Activated T-cell treated with anti-CD3 and anti-CD28 coated beads, Interleukin-2, amount 50 U/mL, for 48 hours (primary cell): Measurements from ENCODE around the gene MYO7B.

ENCODE experiments used
- DNase-seq, 2 experiments: peaks; one replicate each; pipeline ENCODE4 v3.0.0-alpha.2; 2020

The MYO7B gene

GRCh38 chr2:127627740-127628571, 92.5 kb downstream of the MYO7B start:
- no peak for DNase-seq

GRCh38 chr2:127628767-127629614, 93.5 kb downstream of the MYO7B start:
- DNase-seq: no peak

DNA sequence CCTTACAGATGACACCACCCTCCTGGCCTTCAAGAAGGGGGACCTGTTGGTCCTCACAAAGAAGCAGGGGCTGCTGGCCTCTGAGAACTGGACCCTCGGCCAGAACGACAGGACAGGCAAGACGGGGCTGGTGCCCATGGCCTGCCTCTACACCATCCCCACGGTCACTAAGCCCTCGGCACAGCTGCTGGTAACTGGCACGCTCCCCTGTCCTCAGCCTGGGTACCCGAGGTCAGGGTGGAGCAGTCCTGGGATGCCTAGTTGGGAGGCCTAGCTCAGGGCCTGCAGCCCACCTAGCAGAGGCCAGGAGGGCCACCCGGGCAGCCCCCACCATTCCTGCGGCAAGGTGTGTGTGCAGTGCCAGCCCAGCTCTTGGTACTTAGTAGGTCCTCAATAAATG, 94.2 kb downstream of the MYO7B start:
- DNase-seq: no peak

DNA sequence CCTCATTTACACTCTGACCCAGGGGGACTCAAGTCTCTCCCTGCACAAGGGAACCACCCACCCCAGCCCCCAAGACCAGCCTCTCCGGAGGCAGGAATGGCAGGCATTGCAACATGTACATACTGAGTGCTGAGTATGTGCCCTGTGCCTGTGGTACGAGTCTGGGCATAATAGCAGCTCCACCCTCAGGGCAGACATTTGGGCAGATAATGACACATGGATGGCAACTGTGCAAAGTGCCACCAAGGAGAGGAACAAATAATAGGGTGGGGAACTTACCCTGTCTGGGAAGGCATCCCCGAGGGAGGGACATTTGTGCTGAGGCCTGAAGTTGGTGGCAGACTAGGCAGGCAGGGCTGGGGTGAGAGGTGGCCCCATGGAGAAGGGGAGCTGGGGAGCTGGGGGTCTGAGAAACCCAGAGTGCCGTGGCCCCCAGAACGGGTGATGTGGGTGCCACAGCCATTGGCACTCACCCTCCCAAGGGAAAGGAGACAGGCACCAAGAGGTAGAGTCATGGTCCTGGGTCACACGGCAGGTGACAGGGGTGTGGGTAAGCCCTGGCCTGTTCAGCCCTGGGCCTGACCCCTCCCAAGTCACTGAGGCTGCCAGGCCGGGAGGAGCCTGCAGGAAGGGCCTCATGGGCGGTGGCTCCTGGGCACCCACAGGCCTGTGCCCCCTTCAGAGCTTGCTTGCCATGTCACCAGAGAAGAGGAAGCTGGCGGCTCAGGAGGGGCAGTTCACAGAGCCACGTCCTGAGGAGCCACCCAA, 94.8 kb downstream of the MYO7B start:
- DNase-seq: no peak

DNA sequence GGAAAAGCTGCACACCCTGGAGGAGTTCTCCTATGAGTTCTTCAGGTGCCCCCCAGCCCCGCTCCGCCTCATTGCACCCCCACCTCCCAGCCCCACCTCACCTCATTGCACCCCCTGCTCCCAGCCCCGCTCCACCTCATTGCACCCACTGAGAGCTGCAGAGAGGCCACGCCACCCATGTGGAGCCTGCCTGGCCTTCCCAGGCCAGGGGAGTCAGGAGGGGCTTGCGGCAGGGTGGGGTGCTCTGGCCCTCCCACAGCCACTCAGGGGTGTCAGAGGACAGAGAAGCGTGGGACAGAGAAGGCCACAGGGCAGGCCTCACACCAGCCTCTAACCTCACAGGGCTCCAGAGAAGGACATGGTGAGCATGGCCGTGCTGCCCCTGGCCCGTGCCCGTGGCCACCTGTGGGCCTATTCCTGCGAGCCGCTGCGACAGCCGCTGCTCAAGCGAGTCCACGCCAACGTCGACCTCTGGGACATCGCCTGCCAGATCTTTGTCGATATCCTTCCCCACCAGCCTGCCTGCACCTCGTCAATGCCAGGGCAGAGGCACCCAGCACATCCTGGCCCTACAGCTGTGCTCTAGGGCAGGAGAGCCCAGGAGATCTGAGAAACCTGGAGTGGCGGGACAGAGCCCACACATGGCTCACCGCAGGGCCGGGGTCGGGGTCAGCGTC, 95.5 kb downstream of the MYO7B start:
- no peak for DNase-seq

DNA sequence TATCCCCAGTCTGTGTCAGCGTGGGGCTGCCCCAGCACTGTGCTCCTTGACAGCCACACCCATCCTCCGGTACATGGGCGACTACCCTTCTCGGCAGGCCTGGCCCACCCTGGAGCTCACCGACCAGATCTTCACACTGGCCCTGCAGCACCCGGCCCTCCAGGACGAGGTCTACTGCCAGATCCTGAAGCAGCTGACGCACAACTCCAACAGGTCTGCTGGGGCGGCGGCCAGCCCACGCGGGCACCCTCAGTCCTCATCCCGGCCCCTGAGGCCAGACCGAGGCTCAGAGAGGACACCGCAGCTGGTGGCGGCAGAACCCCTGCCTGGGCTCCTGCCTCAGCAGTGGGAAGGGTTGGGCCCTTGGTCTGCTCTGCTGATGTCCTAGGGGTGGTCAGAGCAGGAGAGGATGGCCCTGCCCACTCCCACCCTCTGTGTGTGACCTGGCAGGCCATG, 96.1 kb downstream of the MYO7B start:
- no peak for DNase-seq

GRCh38 chr2:127631997-127632581, 96.6 kb downstream of the MYO7B start:
- no peak for DNase-seq

DNA sequence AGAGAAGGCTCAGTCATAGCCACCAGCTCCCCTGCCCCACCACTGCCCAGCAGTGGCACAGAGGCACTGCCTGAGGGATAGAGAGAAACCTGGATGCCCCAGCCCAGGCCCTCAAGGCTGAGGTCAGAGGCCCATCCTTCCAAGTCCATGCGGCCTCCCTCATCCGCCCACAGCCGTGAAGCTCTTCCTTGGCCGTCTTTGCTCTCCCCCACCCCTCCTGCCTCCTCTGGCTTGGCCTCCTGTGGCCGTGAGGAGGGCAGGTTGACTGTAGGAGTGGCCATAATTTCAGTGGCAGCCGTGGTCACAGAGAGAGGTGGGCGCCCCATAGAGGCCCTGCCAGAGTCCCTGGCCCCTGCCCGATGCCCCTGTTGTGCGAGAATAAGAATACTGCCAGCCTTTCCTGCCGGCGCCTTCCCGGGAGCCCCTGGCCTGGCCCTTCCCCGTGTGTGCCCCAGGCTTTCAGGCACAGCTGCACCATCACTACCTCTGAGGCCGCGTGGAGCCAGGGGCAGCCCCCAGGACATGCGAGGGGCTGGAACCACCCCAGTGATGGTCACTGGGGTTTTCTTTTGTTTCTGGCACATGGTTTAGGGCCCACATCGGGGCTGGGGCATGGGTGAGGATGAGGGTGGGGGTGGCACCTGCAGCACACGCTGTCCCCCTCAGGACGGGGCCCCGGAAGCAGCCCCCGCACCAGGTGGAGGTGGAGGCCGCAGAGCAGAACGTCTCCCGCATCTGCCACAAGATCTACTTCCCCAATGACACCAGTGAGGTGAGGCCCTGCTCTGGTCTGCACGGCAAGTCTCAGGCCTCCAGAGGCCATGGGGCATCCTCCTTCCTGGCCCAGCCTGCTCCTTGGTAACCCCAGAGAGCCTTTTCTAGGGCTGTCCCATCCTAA, 97.4 kb downstream of the MYO7B start:
- DNase-seq: peak in 1 of 2 experiments; percentile 40

DNA sequence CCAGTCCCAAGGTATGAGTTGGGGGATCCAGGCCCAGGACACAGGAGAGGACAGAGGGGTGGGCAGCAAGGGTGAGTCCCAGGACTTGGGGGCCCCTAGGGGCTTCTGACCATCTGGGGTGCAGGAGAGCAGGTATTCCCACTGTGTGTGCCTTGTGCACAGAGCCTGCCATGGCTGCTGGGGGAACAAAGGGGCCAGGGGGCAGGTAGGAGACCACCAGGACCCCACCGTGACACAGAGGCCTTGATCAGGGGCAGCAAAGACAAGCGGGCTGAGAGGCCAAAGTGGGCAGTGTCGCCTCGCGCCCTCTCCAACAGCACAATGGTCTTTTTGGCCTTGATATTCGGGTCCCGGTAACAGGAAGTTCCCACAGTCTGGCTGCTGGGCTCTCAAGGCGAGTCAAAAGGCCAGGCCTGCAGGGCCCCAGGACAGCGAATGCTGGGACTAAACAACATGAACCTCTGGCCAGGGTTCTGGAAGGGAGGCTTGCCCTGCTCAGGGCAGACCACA, 98.1 kb downstream of the MYO7B start:
- no peak for DNase-seq

GRCh38 chr2:127634066-127634617, 98.7 kb downstream of the MYO7B start:
- DNase-seq: no peak

DNA sequence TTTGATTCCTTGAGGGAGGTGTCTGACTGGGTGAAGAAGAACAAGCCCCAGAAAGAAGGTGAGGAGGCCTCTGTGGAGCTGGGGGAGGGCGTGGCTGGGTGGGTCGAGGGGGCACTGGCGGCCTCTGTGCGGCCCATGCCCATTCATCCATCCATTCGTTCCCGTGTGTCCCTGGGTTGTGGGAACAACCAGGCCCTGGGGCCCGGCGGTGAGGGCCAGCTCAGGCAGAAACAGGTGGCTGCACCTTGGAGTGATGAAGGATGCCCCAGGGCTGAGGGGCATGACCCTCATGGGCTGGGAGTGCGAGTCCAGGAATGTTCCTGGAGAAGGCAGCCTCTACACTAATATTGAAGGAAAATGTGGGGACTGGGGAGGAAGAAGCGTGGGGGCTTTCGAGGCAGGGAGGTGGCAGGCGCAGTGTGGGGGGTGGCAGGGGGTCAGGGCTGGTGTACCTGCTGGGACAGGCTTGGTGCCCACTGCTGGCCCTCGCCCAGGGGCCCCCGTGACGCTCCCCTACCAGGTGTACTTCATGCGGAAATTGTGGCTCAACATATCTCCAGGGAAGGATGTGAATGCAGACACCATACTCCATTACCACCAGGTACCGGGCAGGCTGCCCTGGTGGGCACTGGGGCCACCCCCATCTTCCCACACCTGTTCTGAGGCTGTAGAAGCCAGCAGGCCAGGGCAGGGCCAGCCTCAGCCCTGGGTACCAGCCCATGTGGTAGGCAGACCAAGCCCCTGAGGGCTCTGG, 99.3 kb downstream of the MYO7B start:
- no peak for DNase-seq

DNA sequence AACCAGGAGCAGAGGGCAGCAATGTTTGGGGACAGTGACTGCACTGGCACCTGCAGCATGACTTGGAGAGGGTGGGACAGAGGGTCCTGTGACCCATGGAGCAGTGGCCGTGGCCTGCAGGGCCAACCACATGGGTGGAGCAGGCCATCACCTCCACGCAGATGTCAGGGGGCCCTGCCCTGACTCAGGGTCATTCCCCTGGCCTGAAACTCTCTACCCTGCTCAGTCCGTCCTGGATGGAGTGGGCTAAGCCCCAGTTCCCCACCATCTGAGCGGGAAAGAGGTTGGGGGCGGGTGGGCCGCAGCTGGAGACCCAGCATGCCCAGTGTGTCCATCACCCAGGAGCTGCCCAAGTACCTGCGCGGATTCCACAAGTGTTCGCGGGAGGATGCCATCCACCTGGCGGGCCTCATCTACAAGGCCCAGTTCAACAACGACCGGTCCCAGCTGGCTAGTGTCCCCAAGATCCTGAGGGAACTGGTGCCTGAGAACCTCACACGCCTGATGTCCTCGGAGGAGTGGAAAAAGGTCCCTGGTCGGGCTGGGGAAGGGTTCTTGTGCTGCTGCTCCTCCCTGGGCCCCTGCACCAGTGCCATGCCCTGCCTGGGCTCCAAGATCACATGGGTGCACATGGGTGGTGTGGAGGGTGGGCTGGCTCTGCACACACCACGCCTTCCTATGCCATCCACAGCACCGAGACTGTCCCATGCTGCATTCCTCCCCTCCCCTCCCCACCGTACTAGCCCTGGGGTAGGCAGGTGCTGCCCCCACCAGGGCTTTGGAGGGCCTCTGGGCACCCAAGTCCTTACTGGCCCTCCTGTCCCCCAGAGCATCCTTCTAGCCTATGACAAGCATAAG, 100.1 kb downstream of the MYO7B start:
- no peak for DNase-seq

DNA sequence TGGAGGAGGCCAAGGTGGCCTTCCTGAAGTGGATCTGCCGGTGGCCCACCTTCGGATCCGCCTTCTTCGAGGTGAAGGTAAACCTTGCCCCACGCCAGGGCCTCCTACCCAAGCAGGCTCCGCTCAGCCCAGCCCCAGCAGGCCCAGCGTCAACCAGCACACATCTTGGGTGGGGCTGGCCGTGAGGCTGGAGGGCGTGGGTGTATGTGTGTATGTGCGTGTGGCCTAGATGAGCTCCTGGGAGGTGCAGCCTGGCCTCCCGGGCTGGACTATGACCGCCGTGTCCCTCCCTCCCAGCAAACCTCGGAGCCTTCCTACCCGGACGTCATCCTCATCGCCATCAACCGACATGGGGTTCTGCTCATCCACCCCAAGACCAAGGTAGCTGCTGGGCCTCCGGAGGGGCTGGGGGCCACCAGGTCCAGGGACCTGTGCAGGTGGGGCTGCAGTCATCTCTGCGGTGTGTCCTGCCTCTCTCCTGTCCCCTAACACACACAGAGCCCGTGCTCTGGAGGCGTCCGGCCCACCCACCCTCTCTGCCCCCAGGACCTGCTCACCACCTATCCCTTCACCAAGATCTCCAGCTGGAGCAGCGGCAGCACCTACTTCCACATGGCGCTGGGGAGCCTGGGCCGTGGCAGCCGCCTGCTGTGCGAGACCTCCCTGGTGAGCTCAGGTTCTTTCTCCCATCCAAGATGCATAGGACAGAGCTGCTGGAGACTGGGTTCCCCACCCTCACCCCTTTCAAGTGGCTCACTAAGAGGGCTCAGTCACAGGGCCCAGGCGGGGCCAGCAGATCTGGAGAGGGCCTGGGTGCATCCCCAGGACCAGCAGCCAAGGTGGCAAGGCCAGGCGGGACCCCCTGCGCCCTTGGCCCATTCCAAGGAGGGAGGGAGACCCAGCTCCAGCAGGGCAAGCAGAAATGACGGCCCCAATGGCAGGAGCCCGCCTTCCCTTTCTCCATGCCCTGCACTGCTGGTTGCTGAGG, 101.1 kb downstream of the MYO7B start:
- no peak for DNase-seq

GRCh38 chr2:127637236-127637630, 101.8 kb downstream of the MYO7B start:
- DNase-seq: no peak

DNA sequence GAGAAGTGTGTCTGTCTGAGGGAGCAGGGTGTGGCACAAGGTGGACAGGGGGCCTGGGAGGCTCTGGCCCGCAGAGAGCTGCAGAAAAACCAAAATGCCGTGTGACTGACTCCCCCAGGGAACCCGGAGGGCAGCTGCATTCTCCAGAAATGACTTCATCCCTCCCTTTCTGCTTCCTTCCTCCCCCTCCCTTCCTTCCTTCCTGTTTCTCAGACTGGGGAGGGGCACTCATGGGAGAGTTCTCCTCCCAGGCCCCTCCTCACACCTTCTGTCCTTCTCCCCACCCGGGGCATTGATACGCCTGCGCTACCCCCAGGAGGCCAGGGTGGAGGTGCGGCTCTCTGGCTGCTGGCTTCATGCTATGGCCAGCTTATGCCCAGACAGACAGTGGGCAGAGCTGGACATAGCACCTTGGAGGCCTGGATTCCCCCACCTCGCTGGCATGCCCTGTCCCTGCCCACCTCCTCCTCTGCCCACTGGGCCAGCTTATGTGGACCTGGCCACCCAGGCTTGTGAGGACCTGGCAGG, 102.3 kb downstream of the MYO7B start:
- peak in 1 of 2 experiments; percentile 40 for DNase-seq

DNA sequence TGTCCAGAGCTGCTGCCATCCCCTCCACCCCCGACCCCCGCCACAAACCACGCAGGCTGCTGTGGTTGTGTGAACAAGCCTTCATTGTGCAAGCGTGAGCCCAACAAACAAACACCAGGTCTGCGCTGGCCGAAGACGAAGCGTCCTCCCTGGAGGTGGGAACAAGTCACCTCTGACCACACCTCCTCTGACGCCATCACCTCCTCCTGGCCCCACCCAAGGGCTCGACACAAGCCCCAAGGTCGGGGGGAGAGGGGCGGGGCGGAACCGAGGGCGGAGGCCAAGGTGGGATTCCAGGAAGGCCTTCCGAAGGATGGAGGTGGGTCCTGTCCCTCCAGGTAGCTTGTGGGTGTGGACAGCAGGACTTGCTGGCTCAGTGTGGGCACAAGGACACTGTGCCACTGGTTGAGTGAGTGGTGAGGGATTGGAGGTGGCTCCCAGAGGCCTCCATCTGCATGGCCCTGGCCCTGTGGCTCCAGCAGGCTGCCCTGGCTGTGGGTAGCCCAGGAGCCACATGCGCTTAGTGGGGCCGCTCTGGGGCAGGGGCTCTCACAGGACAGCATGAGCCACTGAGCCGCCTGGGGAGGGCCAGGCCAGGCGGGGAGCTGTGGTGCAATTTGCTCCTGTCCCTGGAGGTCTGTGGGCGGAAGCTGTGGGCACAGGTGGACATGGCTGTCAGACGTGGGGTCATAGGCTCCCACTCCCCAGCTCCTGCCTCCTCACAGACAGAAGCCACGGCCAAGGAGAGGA, 103.1 kb downstream of the MYO7B start:
- no peak for DNase-seq

GRCh38 chr2:127639111-127639474, 103.6 kb downstream of the MYO7B start:
- DNase-seq: no peak
